ENCODE data around the gene ECI1. TPM values are rescaled to one million over a fixed set of nuclear protein-coding genes. Genes with fewer than 3 reads are reported as not detected.

ECI1 gene
- total RNA-seq, 1 experiment from 2014 or later = 95.4 TPM

DNA sequence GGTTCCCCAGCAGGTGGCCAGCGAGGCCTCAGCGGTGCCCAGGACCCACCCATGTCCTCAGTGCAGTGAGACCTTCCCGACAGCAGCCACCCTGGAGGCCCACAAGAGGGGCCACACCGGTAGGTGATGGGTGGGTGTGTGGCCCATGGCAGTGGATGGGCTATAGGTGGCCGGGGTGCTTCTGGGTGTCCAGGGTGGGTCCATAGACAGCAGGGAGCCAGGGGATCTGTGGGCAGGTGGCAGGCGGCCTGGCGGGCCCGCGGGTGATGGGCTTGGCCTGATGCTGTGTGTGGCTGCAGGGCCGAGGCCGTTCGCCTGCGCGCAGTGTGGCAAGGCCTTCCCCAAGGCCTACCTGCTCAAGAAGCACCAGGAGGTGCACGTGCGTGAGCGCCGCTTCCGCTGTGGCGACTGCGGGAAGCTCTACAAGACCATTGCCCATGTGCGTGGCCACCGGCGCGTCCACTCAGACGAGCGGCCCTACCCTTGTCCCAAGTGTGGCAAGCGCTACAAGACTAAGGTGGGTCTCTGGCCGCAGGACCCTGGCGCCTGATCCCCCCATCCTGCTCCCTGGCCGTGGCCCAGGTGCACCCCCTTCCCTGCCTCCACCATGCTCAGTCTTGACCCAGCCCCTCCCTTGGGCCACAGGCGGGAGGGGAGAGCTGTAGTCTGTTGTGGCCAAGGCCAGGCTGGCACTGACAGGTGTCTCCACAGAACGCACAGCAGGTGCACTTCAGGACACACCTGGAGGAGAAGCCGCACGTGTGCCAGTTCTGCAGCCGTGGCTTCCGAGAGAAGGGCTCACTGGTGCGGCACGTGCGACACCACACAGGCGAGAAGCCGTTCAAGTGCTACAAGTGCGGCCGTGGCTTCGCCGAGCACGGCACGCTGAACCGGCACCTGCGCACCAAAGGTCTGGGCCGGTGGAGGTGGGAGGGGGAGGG, 17.2 kb downstream of the ECI1 start:
- Histone ChIP-seq H3T11ph (ENCODE audit: low read length) (no peak overlapping the region), H2BK12ac (ENCODE audit: insufficient read length, low read depth, low read length) (no peak overlapping the region), H3K79me2 (ENCODE audit: insufficient read depth, low read length) (no peaks in the 10 kb centered on the region), H3K27ac (ENCODE audit: insufficient read length, low read depth, low read length) (no peak overlapping the region), H2AFZ (ENCODE audit: low read length) (no peak overlapping the region), H3K23ac (ENCODE audit: insufficient read length, low read depth, low read length) (no peak overlapping the region), H3K18ac (ENCODE audit: insufficient read length, low read depth, low read length) (no peak overlapping the region), H3K27me3 (ENCODE audit: insufficient read depth, low read length) (peaks cover 2% of the 10 kb centered on the region; the same call in 1 of the 2 replicates), H4K91ac (ENCODE audit: insufficient read length, low read depth, low read length) (no peak overlapping the region), H3K9me3 (ENCODE audit: control insufficient read depth, low read depth, low read length) (no peaks in the 10 kb centered on the region), H3K4me2 (ENCODE audit: insufficient read depth, insufficient read length, low read length) (no peak overlapping the region), H3K14ac (ENCODE audit: insufficient read depth, low read length) (no peak overlapping the region), H2BK20ac (ENCODE audit: low read depth, low read length, poor library complexity, severe bottlenecking) (no peak overlapping the region), H3K56ac (ENCODE audit: insufficient read length, low read depth, low read length) (no peak overlapping the region), H2AK5ac (ENCODE audit: insufficient read length, low read length) (no peak overlapping the region), H3K79me1 (ENCODE audit: insufficient read depth, low read depth, low read length, poor library complexity, severe bottlenecking) (no peaks in the 10 kb centered on the region), H4K8ac (replicated peaks; ENCODE audit: insufficient read length, low read depth, low read length) (no peak overlapping the region), H3K23me2 (ENCODE audit: insufficient read length, low read depth, low read length, poor library complexity, severe bottlenecking) (peaks cover 13% of the 10 kb centered on the region), H3K4ac (ENCODE audit: low read depth, low read length) (no peak overlapping the region), H2BK15ac (ENCODE audit: low read depth, low read length) (no peak overlapping the region), H2BK5ac (ENCODE audit: insufficient read length, low read length) (no peak overlapping the region), H4K20me1 (ENCODE audit: control insufficient read depth, insufficient read depth, insufficient read length) (no peaks in the 10 kb centered on the region), H2BK120ac (ENCODE audit: low read depth, low read length, poor library complexity, severe bottlenecking) (no peak overlapping the region), H3K4me1 (ENCODE audit: insufficient read depth, low read length) (no peaks in the 10 kb centered on the region), H4K5ac (ENCODE audit: insufficient read length, low read depth, low read length) (no peak overlapping the region), H3K9ac (ENCODE audit: extremely low read depth, insufficient read length, low read length) (no peak overlapping the region)
- H3K27me3 Mint-ChIP-seq (ENCODE audit: low read depth) = peaks cover 16% of the 10 kb centered on the region
- H3K4me1 Mint-ChIP-seq = peaks cover 0 to 2% of the 10 kb centered on the region in 2 experiments; a peak in 1 of 4 replicates
- DNase-seq = no peak
- H3K9me3 Mint-ChIP-seq = no peaks in the 10 kb centered on the region
- no CpG with 5 or more reads among the region's 51 CpGs for WGBS (ENCODE audit: extremely low coverage, insufficient read length, low lambda C conversion rate)
- no peak overlapping the region for H3K27ac Mint-ChIP-seq
- H3K36me3 Mint-ChIP-seq (ENCODE audit: insufficient read depth in 1 of 3, low read depth in 3 of 3) = peaks cover 2 to 28% (median 18%) of the 10 kb centered on the region in 3 experiments; a peak in 6 of 7 replicates
- no peak overlapping the region for H3K4me3 Mint-ChIP-seq
- TF ChIP-seq, protein P1, sequence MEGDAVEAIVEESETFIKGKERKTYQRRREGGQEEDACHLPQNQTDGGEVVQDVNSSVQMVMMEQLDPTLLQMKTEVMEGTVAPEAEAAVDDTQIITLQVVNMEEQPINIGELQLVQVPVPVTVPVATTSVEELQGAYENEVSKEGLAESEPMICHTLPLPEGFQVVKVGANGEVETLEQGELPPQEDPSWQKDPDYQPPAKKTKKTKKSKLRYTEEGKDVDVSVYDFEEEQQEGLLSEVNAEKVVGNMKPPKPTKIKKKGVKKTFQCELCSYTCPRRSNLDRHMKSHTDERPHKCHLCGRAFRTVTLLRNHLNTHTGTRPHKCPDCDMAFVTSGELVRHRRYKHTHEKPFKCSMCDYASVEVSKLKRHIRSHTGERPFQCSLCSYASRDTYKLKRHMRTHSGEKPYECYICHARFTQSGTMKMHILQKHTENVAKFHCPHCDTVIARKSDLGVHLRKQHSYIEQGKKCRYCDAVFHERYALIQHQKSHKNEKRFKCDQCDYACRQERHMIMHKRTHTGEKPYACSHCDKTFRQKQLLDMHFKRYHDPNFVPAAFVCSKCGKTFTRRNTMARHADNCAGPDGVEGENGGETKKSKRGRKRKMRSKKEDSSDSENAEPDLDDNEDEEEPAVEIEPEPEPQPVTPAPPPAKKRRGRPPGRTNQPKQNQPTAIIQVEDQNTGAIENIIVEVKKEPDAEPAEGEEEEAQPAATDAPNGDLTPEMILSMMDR (conservative IDR thresholded peaks at IDR 0.05) = no peak
